OCI-LY7 (cell line): ENCODE results near the gene GAP43.

Experiments
- EZH2phosphoT487 ChIP-seq: fragments of 200-600 bp; sonication (generic); IDR thresholded peaks from 2 replicates; pipeline ENCODE4 v1.6.1; 2018; ENCODE audit warnings: low read depth, borderline replicate concordance, mild to moderate bottlenecking, mixed run types, antibody characterized with exemption, low read length, moderate library complexity, mixed read lengths
- TF ChIP-seq, protein P1 (sequence below): fragments of 200-600 bp; sonication (generic); conservative IDR thresholded peaks from 2 replicates; pipeline ENCODE4 v1.5.1; 2014; ENCODE audit warnings: mild to moderate bottlenecking, antibody characterized with exemption, low read length, moderate library complexity, mixed read lengths

DNA sequence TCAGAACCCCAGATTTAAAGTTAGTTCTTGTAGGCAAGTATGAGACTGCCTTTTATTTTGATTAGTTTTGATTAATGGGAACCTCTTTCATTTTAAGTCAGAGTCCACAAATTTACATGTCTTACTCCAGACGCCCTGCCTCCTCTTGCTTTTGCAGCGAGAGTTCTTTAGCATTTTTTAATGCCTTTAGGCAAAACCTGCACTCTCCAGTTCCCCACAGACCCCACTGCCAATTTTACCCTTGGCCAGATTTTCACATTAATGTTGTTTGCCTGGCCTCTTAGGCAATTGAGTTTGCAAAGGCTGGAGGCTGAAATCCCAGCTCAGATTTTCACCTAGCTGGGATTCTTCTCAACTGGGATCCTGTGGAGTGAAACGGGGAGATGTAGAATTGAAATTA lies 85.8 kb downstream of the GAP43 start:
- TF ChIP-seq, protein P1, sequence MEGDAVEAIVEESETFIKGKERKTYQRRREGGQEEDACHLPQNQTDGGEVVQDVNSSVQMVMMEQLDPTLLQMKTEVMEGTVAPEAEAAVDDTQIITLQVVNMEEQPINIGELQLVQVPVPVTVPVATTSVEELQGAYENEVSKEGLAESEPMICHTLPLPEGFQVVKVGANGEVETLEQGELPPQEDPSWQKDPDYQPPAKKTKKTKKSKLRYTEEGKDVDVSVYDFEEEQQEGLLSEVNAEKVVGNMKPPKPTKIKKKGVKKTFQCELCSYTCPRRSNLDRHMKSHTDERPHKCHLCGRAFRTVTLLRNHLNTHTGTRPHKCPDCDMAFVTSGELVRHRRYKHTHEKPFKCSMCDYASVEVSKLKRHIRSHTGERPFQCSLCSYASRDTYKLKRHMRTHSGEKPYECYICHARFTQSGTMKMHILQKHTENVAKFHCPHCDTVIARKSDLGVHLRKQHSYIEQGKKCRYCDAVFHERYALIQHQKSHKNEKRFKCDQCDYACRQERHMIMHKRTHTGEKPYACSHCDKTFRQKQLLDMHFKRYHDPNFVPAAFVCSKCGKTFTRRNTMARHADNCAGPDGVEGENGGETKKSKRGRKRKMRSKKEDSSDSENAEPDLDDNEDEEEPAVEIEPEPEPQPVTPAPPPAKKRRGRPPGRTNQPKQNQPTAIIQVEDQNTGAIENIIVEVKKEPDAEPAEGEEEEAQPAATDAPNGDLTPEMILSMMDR = no peak
- no peak for TF ChIP-seq EZH2phosphoT487
